ENCODE measurements around the gene SPN. TPM values are rescaled to one million over a fixed set of nuclear protein-coding genes. Genes with fewer than 3 reads are reported as not detected.
"Not testable (repeated sequence)": the region's sequence is repeated elsewhere in the genome, so short reads cannot be mapped to it uniquely, and the experiment has no call there.

The SPN gene
- total and polyA plus RNA-seq, 9 of the 15 experiments (the other 6 are each of a cell fraction or from before 2014, with no cell fraction given) = 24.3 to 225 (median 79.4) TPM

- TF ChIP-seq TFAP4 (CRISPR knock-in tag; IDR thresholded peaks at IDR 0.05; ENCODE audit: borderline replicate concordance) = peak; percentile 10
- TF ChIP-seq ETV5 (CRISPR knock-in tag; IDR thresholded peaks at IDR 0.05; ENCODE audit: low read depth) = 0 out of 2 replicates have a peak, but pooled peaks have one; percentile 36
Observed at GRCh38 chr16:29613307-29614057, 49.6 kb upstream of the SPN start (continued).

GRCh38 chr16:29614691-29615314 lies 48.2 kb upstream of the SPN start:
- H4K20me1 ChIP-seq (replicated peaks; ENCODE audit: control insufficient read depth, insufficient read depth, low read length); DNase-seq (ENCODE audit: extremely low read depth in 1 of 4, low spot score in 3 of 4); H3K4me3 ChIP-seq; BruUV-seq (replicated peaks); FAIRE-seq; H3K27me3 ChIP-seq (ENCODE audit: control insufficient read depth in 2 of 2, insufficient read depth in 2 of 2, low read length in 2 of 2); CTCF ChIA-PET (ENCODE audit: low intra/inter-chr PET ratio); H3K9ac ChIP-seq (ENCODE audit: insufficient read depth in 1 of 2, low read depth in 2 of 2, low read length in 2 of 2); ATAC-seq; H3K9me1 ChIP-seq (ENCODE audit: control insufficient read depth, insufficient read depth, low read length); in situ Hi-C loops (cut with MboI); intact Hi-C loops (cut with micrococcal nuclease); H3K9me3 ChIP-seq (replicated peaks; ENCODE audit: control insufficient read depth, insufficient read depth, low read depth, low read length); H3K4me2 ChIP-seq (ENCODE audit: insufficient read depth, low read length); H3K36me3 ChIP-seq (ENCODE audit: control insufficient read depth, insufficient read depth, low read length); H3K27ac ChIP-seq (ENCODE audit: extremely low read depth, low read depth, low read length); H2AFZ ChIP-seq (ENCODE audit: low read depth, low read length); POLR2A ChIA-PET: not testable (repeated sequence)
- Histone ChIP-seq H3K79me2 (ENCODE audit: control insufficient read depth, insufficient read depth, low read length) (peaks cover 34% of the 10 kb centered on the region), H3K4me1 (replicated peaks in 1 of 2; ENCODE audit: control insufficient read depth in 2 of 2, insufficient read depth in 2 of 2, low read length in 2 of 2) (peaks cover 0 to 18% of the 10 kb centered on the region in 2 experiments; a peak in 2 of 5 replicates)
- TF ChIP-seq KDM1A (IDR thresholded peaks at IDR 0.05) = peak; percentile 30 to 73; a peak in 2 of 4 replicates
- 59% methylated on average over 17 of the region's 22 CpGs for WGBS (ENCODE audit: insufficient coverage, low coverage, missing lambda C conversion rate)

GRCh38 chr16:29616127-29616526 lies 46.9 kb upstream of the SPN start:
- H3K4me3 ChIP-seq; intact Hi-C loops (cut with micrococcal nuclease); ATAC-seq; H3K27ac ChIP-seq (ENCODE audit: extremely low read depth, low read depth, low read length); FAIRE-seq; H3K9me1 ChIP-seq (ENCODE audit: control insufficient read depth, insufficient read depth, low read length); H3K4me2 ChIP-seq (ENCODE audit: insufficient read depth, low read length); POLR2A ChIA-PET; CTCF ChIA-PET (ENCODE audit: low intra/inter-chr PET ratio); in situ Hi-C loops (cut with MboI); H3K36me3 ChIP-seq (ENCODE audit: control insufficient read depth, insufficient read depth, low read length); H2AFZ ChIP-seq (ENCODE audit: low read depth, low read length); H3K9me3 ChIP-seq (replicated peaks; ENCODE audit: control insufficient read depth, insufficient read depth, low read depth, low read length); H4K20me1 ChIP-seq (replicated peaks; ENCODE audit: control insufficient read depth, insufficient read depth, low read length); BruUV-seq (replicated peaks); H3K27me3 ChIP-seq (ENCODE audit: control insufficient read depth in 2 of 2, insufficient read depth in 2 of 2, low read length in 2 of 2); DNase-seq (ENCODE audit: extremely low read depth in 1 of 4, low spot score in 3 of 4); H3K9ac ChIP-seq (ENCODE audit: insufficient read depth in 1 of 2, low read depth in 2 of 2, low read length in 2 of 2): not testable (repeated sequence)
- Histone ChIP-seq H3K79me2 (ENCODE audit: control insufficient read depth, insufficient read depth, low read length) (peaks cover 23% of the 10 kb centered on the region), H3K4me1 (replicated peaks in 1 of 2; ENCODE audit: control insufficient read depth in 2 of 2, insufficient read depth in 2 of 2, low read length in 2 of 2) (peaks cover 0 to 18% of the 10 kb centered on the region in 2 experiments; a peak in 2 of 5 replicates)
- WGBS (ENCODE audit: insufficient coverage, low coverage, missing lambda C conversion rate) = 50% methylated on average over 3 of the region's 6 CpGs
